Measurements from ENCODE around the gene CAND2. TPM values are rescaled to one million over a fixed set of nuclear protein-coding genes. Genes with fewer than 3 reads are reported as not detected.

Gene CAND2
- total and polyA plus RNA-seq, 2 of the 8 experiments (the other 6 are each of a cell fraction or from before 2014, with no cell fraction given): 8.7 TPM

DNA sequence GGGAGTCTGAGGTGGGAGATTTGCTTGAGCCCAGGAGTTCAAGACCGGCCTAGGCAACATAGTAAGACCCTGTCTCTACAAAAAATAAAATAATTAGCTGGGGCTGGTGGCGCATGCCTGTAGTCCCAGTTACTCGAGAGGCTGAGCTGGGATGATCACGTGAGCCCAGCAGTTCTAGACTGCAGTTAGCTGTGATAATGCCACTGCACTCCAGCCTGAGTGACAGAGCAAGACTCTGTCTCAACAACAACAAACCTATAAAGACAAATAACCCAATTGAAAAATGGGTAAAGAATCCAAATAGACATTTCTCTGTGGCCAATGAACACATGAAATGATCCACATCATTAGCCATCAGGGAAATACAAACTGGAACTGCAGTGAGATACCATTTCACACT is 46.0 kb downstream of the CAND2 start:
- H3K4me3 ChIP-seq (ENCODE audit: extremely low read depth in 1 of 4, insufficient read depth in 2 of 4, low read depth in 3 of 4, low read length in 4 of 4): no peak overlapping the region
- H3K27me3 ChIP-seq (replicated peaks in 1 of 4; ENCODE audit: control insufficient read depth in 3 of 4, extremely low read depth in 1 of 4, insufficient read depth in 3 of 4, low read length in 3 of 4): no peaks in the 10 kb centered on the region
- H2BK15ac ChIP-seq (ENCODE audit: low read length): no peak overlapping the region
- H3K56ac ChIP-seq (replicated peaks; ENCODE audit: insufficient read length, low read depth, low read length): no peak overlapping the region
- no peak overlapping the region for H3K4ac ChIP-seq (replicated peaks; ENCODE audit: insufficient read length, low read depth, low read length)
- peaks cover 21 to 39% of the 10 kb centered on the region in 2 experiments for H3K79me2 ChIP-seq (ENCODE audit: control insufficient read depth in 1 of 2, insufficient read depth in 2 of 2, low read length in 2 of 2)
- no peak overlapping the region for H2BK20ac ChIP-seq (ENCODE audit: low read length)
- no peak overlapping the region for H2AK5ac ChIP-seq (ENCODE audit: low read depth, low read length)
- ChIA-PET CTCF (ENCODE audit: partially characterized antibody) (interaction anchor here (0.6 to 4.3 kb wide), 17 partner anchors 10 to 74 kb away, joined by 3 to 23 read pairs (median 6); no protein-coding TSS in a partner anchor), POLR2A (ENCODE audit: partially characterized antibody) (interaction anchor here (1.3 to 20.9 kb wide), 5 partner anchors 18 to 578 kb away, joined by 3 to 661 read pairs (median 33); partner anchors contain the start of gene CAND2)
- DNase-seq (ENCODE audit: low read depth in 1 of 2, low spot score in 2 of 2) (no peak), FAIRE-seq (no peak)
- H4K8ac ChIP-seq (ENCODE audit: extremely low read depth, insufficient read depth, low read length): no peak overlapping the region
- H3K14ac ChIP-seq (ENCODE audit: insufficient read length): no peak overlapping the region
- H4K91ac ChIP-seq (replicated peaks; ENCODE audit: insufficient read length, low read length): no peak overlapping the region
- H3K4me2 ChIP-seq (ENCODE audit: insufficient read depth in 1 of 2, low read depth in 2 of 2, low read length in 2 of 2): no peak overlapping the region; a peak in 1 of 4 replicates
- no peak overlapping the region for H3K9ac ChIP-seq (replicated peaks in 1 of 4; ENCODE audit: extremely low read depth in 1 of 4, low read depth in 3 of 4, low read length in 3 of 4)
- H3K9me3 ChIP-seq (ENCODE audit: insufficient read depth in 2 of 2, low read depth in 1 of 2, low read length in 1 of 2): peaks cover 10% of the 10 kb centered on the region in 2 experiments; a peak in 3 of 4 replicates
- peaks cover 23 to 32% (median 29%) of the 10 kb centered on the region in 4 experiments for H3K36me3 ChIP-seq (ENCODE audit: control insufficient read depth in 2 of 4, insufficient read depth in 4 of 4, low read length in 3 of 4)
- H2BK5ac ChIP-seq (ENCODE audit: low read depth, low read length): no peak overlapping the region
- no peak overlapping the region for H3K23ac ChIP-seq (ENCODE audit: insufficient read length)
- no peak overlapping the region for H2BK120ac ChIP-seq (replicated peaks; ENCODE audit: low read depth, low read length)
- H3K23me2 ChIP-seq (ENCODE audit: low read depth, low read length): peaks cover 10% of the 10 kb centered on the region
- WGBS, 2 experiments (ENCODE audit: extremely low coverage in 1 of 2, insufficient coverage in 1 of 2, insufficient read length in 1 of 2, insufficient replicate concordance in 2 of 2, low coverage in 1 of 2, low lambda C conversion rate in 2 of 2, missing lambda C conversion rate in 1 of 2): 92% methylated on average over 4 of the region's 4 CpGs; no CpG with 5 or more reads in 1 of the 2 experiments
- no peak overlapping the region for H3K18ac ChIP-seq (ENCODE audit: extremely low read depth, low read length)
- H2AFZ ChIP-seq (ENCODE audit: low read length): no peak overlapping the region
- H2BK12ac ChIP-seq (ENCODE audit: low read depth, low read length): no peak overlapping the region
- peaks cover 5 to 14% (median 10%) of the 10 kb centered on the region in 4 experiments for H3K4me1 ChIP-seq (replicated peaks in 1 of 4; ENCODE audit: control insufficient read depth in 3 of 4, insufficient read depth in 4 of 4, low read length in 3 of 4)
- peaks cover 14 to 24% of the 10 kb centered on the region in 2 experiments for H4K20me1 ChIP-seq (replicated peaks in 1 of 2; ENCODE audit: control insufficient read depth in 1 of 2, insufficient read depth in 2 of 2, low read length in 2 of 2)
- no peak overlapping the region for H4K5ac ChIP-seq (ENCODE audit: insufficient read length, low read depth, low read length)
- no peak overlapping the region for H3K27ac ChIP-seq (ENCODE audit: low read depth, low read length)
- H3K79me1 ChIP-seq (ENCODE audit: low read depth, low read length): peaks cover 5% of the 10 kb centered on the region; the same call in 1 of the 2 replicates
- TF ChIP-seq POLR2A (IDR thresholded peaks at IDR 0.05; ENCODE audit: control extremely low read depth in 1 of 2, low read depth in 2 of 2, low read length in 2 of 2): no peak
- TF ChIP-seq SP4 (IDR thresholded peaks at IDR 0.05; ENCODE audit: low read length): no peak
- no peak for TF ChIP-seq HDAC2 (IDR thresholded peaks at IDR 0.05; ENCODE audit: borderline replicate concordance in 1 of 2, low read depth in 2 of 2, low read length in 2 of 2)

Data from H1 (cell line).